Measurements from ENCODE around the gene ALDH8A1. TPM values are rescaled to one million over a fixed set of nuclear protein-coding genes. Genes with fewer than 3 reads are reported as not detected.

Gene ALDH8A1
- total RNA-seq, 1 donor from 2014 or later, result 0.18 TPM

DNA sequence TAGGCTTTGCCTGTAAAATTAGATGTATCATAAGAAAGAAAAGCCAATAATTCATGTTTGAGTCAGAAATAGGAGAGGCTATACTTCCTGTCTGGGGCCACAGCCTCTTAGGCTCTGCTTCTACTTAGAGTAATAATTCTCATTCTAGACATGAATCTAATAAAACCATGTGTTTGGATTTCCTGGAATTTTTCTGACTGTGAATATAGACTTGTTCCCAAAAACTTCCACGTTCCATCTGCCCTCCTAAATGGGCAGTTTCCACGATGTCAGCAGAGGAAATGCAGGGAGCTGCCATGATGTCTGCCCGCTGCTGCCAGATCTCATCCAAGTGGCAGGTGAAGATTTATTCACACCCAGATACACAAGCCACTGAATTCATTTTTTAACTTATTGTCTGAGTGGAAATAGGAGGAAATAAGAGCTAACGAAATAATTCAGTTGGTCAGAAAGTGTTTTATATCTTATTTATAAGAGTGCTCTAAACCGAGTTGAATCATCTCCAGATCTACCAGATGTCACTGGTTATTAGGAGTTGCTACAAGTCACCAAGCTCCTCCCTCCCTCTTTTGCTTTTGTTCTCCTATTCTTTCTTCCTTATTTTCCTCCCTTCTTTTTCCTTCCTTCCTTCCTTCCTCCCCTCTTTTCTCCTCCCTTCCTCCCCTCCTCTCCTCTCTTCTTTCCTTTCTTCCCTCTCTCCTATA is 69.3 kb downstream of the ALDH8A1 start:
- no peak for DNase-seq (ENCODE audit: extremely low read depth, low read depth, low spot score)

DNA sequence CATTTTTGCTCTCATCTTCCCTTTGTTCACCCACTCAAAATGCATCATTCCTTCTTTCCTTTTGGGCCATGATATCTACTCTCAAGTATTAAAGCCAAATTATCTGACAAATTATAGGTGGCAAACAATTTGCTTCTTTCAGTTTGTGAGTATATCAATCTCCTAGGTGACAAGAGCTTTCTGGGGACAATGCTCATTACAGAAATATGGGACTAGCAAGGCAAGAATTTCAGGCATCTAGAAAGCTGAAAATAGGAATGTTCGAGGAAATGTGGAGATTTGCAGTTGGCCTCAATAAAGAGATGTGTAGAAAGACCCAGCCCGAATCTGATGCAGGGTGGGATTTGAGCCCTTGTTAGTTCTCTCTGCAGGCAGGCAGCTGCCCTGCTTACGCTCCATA is 71.8 kb downstream of the ALDH8A1 start:
- DNase-seq (ENCODE audit: extremely low read depth, low read depth, low spot score), result no peak

DNA sequence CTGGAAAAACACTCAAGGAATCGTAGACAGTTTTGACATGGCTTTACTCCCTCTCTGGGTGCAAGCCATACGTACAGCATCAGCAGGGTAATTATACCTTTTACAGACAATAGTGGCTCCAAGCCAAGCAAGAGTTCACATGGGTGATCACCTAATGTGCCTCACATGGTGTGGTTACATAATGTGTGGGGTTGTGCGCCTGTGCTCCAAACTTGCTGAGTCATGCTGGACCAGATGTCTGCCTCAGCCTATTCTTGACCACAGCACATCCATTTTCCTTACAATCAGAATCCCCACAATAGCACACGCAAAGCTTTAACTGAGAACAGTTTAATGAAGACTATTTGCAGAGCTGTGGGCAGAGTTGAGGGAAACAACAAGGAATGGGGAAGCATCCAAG is 74.5 kb downstream of the ALDH8A1 start:
- no peak for DNase-seq (ENCODE audit: extremely low read depth, low read depth, low spot score)

DNA sequence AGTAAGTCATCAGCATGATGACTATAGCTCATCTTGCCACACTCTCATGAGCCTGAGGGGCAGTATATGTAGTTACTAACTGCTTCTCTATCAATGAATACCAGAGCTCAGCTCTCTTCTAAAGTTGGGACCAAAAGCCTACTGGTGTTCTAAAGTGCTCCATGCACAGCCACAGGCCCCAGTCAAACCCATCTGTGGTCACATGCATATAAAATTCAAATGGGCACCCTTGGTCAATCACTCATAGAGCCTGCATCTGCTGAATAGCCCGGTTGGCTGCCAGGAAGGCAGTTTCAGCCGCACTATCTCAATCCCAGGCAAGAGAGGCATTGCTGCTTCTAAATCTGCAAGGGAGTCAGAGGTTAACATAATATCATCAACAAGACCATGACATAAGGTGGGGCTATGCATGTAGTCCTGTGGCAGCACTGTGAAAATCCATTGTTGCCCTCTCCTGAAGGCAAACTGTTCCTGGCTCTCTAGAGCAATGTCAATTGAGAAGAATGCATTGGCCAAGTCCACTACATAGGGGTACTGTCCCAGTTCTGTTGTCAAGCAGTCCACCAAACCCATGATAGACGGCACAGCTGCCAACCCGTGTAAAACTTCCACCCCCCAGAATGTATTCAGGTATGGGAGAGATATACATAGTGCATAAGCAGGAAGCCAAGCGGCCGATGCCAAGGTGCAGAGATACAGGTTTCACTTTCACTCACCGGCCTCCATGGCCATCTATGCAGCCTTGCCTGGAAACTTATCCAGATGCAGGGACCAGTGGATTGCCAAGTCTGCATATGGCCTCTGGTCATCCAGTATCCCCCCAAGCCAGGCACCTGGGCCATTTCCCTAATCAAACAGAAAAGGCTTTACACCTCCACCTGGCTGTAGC is 76.2 kb downstream of the ALDH8A1 start:
- DNase-seq (ENCODE audit: extremely low read depth, low read depth, low spot score), result no peak

DNA sequence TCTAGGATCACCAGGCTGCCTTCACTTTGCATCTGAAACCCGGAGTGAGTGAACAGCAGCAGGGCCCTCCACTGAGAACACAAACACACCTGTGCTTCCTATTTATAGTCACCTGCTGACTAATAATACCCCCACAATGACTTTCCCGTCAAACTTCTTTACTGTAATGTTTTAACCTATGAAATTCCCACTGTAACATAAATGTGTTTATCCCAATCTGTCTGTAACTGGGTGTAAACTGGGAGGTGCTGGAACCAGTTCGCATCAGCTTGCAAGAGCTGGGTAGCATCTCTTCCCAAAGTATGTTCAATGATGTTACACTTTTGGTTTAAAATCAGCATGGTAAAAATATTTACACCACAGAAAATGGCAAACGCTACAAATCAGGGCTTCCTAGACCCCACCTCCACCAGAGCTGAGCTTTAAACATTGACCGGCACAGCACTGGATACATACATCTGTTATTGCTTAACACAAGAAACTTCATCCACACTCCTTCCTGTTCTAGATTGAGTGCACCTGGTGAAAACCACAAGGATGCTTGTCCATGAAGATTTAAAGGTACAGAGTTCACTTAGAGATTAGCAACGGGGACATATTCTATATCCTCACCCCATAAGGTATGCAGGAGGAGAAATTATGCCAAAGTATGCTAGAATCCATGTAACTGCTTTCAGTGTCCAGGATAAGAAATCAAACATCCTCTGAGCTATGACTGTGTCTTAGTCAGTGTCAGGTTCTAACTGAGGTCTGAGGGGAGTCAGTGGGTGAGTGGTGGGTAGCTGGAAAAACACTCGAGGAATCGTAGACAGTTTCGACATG is 79.0 kb downstream of the ALDH8A1 start:
- DNase-seq (ENCODE audit: extremely low read depth, low read depth, low spot score), result no peak

DNA sequence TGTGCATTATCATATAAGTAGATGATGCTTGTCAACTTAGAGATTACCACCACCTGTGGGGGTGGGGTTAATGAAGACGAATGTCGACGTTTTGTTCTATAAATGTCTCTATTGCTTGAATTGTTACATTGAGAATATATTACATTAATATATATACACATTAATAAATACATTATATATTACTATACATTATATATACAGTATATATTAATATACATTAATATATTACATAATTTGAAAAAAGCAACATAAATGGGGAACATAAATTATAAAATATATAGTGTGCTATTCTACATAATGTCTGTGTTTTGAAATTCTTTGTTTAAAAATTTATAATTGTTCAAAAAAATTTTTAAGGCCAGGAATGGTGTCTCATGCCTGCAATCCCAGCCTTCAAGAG is 81.1 kb downstream of the ALDH8A1 start:
- DNase-seq (ENCODE audit: extremely low read depth, low read depth, low spot score), result no peak

Other genes starting within 250 kb of the ALDH8A1 start
- 42.1 and 56.9 TPM in 2 replicates for gene HBS1L, start 104.7 kb upstream of the ALDH8A1 start, total RNA-seq
- 0.29 and 0.47 TPM in 2 replicates for gene MYB, start 231.2 kb upstream of the ALDH8A1 start, total RNA-seq